BJ (cell line): ENCODE results near the gene PDGFC. TPM values are rescaled to one million over a fixed set of nuclear protein-coding genes. Genes with fewer than 3 reads are reported as not detected.

ENCODE experiments used
- CTCF ChIA-PET: fragments of 350-600 bp; formaldehyde crosslinking; extraction: SDS; loops from one replicate; lab custom pipeline; 2021; ENCODE audit warnings: antibody characterized with exemption, inconsistent platforms; lab: Yijun Ruan, JAX
- POLR2A ChIA-PET: fragments of 300-600 bp; sonication (Branson Sonifier 250); formaldehyde crosslinking; extraction: SDS; loops from one replicate; lab custom pipeline; 2021; ENCODE audit warnings: antibody characterized with exemption; lab: Charles Lee
- DNase-seq: peaks from one replicate; pipeline ENCODE4 v3.0.0-alpha.2; 2011; ENCODE audit warnings: low read depth
- H3K27me3 ChIP-seq: 2 replicates; pipeline ENCODE4 v1.6.0; 2011; ENCODE audit warnings: low read length; ENCODE audit not compliant: control insufficient read depth, insufficient read depth
- H3K36me3 ChIP-seq: 2 replicates; pipeline ENCODE4 v1.5.1; 2011; ENCODE audit warnings: low read length; ENCODE audit not compliant: control insufficient read depth, insufficient read depth
- H3K4me3 ChIP-seq: 2 replicates; pipeline ENCODE4 v1.5.1; 2011; ENCODE audit warnings: low read depth, mild to moderate bottlenecking, control low read depth, low read length
- polyA plus RNA-seq: library from polyadenylated mRNA; depleted of rRNA; stranded (reverse); fragments of >200 nt; gene quantifications from 2 replicates; pipeline ENCODE4 v1.2.3, GENCODE V29; 2011
- TF ChIP-seq, protein P1 (sequence below): IDR thresholded peaks from 2 replicates; pipeline ENCODE4 v1.5.1; 2011; ENCODE audit warnings: low read depth, mild to moderate bottlenecking, control low read depth, inconsistent platforms, low read length, moderate library complexity; ENCODE audit not compliant: insufficient read depth

PDGFC gene
- polyA plus RNA-seq, 1 experiment: 22.4 TPM

GRCh38 chr4:156749426-156750403 lies 221.9 kb downstream of the PDGFC start:
- ChIA-PET CTCF (interaction anchor here (1.0 to 2.0 kb wide), 2 partner anchors 11 to 219 kb away, joined by 3 to 7 read pairs; no protein-coding TSS in a partner anchor), POLR2A (no interaction called here)

GRCh38 chr4:156746111-156746510 lies 225.5 kb downstream of the PDGFC start:
- DNase-seq: no peak
- TF ChIP-seq, protein P1, sequence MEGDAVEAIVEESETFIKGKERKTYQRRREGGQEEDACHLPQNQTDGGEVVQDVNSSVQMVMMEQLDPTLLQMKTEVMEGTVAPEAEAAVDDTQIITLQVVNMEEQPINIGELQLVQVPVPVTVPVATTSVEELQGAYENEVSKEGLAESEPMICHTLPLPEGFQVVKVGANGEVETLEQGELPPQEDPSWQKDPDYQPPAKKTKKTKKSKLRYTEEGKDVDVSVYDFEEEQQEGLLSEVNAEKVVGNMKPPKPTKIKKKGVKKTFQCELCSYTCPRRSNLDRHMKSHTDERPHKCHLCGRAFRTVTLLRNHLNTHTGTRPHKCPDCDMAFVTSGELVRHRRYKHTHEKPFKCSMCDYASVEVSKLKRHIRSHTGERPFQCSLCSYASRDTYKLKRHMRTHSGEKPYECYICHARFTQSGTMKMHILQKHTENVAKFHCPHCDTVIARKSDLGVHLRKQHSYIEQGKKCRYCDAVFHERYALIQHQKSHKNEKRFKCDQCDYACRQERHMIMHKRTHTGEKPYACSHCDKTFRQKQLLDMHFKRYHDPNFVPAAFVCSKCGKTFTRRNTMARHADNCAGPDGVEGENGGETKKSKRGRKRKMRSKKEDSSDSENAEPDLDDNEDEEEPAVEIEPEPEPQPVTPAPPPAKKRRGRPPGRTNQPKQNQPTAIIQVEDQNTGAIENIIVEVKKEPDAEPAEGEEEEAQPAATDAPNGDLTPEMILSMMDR: no peak
- POLR2A ChIA-PET: no interaction called here
- CTCF ChIA-PET: no interaction called here
- no peaks in the 10 kb centered on the region for H3K27me3 ChIP-seq
- H3K4me3 ChIP-seq: no peak overlapping the region
- no peaks in the 10 kb centered on the region for H3K36me3 ChIP-seq

More at GRCh38 chr4:156749426-156750403, 221.9 kb downstream of the PDGFC start:
- H3K4me3 ChIP-seq: no peak overlapping the region
- DNase-seq: no peak
- H3K36me3 ChIP-seq: no peaks in the 10 kb centered on the region
- TF ChIP-seq, protein P1: no peak
- H3K27me3 ChIP-seq: no peaks in the 10 kb centered on the region

- DNase-seq: no peak
- CTCF ChIA-PET: interaction anchor here (1.1 to 1.4 kb wide), 2 partner anchors 11 to 229 kb away, joined by 4 to 7 read pairs; no protein-coding TSS in a partner anchor
- no peaks in the 10 kb centered on the region for H3K36me3 ChIP-seq
- TF ChIP-seq, protein P1: no peak
- no peaks in the 10 kb centered on the region for H3K27me3 ChIP-seq
- POLR2A ChIA-PET: no interaction called here
- no peak overlapping the region for H3K4me3 ChIP-seq
Measured at GRCh38 chr4:156738766-156739165, 232.8 kb downstream of the PDGFC start.

GRCh38 chr4:156734965-156735895 lies 236.4 kb downstream of the PDGFC start:
- CTCF ChIA-PET: no interaction called here
- POLR2A ChIA-PET: no interaction called here
- TF ChIP-seq, protein P1: no peak
- no peaks in the 10 kb centered on the region for H3K36me3 ChIP-seq
- no peaks in the 10 kb centered on the region for H3K27me3 ChIP-seq
- DNase-seq: peak; percentile 47
- H3K4me3 ChIP-seq: no peak overlapping the region
